ENCODE results near the gene PAQR6.

DNA sequence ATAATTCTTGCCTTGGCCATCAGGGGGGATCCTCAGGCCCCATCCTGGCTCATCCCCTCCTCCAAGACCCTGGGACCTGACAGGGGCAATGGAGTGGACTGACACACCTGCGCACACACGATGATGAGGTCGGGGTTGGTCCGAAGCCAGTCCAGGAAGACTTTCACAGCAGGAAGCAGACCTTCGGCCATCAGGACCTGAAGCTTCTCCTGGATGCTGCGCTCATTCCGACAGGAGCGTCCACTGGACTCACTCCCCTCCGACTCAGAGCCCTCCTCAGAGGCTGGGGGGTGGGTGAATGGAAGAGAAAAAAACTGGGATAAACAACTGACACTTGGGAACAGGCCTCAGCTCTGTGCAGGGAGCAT is 15.4 kb upstream of the PAQR6 start:
- TF ChIP-seq, protein P1, sequence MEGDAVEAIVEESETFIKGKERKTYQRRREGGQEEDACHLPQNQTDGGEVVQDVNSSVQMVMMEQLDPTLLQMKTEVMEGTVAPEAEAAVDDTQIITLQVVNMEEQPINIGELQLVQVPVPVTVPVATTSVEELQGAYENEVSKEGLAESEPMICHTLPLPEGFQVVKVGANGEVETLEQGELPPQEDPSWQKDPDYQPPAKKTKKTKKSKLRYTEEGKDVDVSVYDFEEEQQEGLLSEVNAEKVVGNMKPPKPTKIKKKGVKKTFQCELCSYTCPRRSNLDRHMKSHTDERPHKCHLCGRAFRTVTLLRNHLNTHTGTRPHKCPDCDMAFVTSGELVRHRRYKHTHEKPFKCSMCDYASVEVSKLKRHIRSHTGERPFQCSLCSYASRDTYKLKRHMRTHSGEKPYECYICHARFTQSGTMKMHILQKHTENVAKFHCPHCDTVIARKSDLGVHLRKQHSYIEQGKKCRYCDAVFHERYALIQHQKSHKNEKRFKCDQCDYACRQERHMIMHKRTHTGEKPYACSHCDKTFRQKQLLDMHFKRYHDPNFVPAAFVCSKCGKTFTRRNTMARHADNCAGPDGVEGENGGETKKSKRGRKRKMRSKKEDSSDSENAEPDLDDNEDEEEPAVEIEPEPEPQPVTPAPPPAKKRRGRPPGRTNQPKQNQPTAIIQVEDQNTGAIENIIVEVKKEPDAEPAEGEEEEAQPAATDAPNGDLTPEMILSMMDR (IDR thresholded peaks at IDR 0.05) = no peak
- TF ChIP-seq POLR2A (IDR thresholded peaks at IDR 0.05) = no peak

Data from thyroid gland (tissue), 4 donors.